Measurements from ENCODE around the gene DCC.
"Not testable (repeated sequence)": the region's sequence is repeated elsewhere in the genome, so short reads cannot be mapped to it uniquely, and the experiment has no call there.

Gene DCC

GRCh38 chr18:53443831-53444230 is 1103.8 kb downstream of the DCC start:
- no peak for DNase-seq

DNA sequence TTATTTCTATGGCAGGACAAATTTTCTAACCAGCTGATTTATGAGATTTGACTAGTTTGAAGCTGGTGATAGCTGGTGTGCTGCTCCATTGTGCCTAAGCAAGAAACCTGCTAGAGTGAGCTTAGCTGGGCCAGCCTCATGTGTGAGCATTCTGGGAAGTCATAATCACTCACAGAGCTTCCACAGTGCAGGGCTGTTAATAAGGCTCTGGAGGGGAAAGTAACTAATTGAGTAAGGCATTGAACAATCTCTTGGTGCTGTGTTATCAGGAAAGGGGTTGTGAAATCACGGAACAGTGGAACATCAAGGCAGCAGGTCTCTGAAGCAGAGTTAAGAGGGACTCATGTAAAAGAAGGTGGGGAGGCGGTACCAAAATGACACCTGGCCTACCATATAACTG is 1111.9 kb downstream of the DCC start:
- no peak for DNase-seq

DNA sequence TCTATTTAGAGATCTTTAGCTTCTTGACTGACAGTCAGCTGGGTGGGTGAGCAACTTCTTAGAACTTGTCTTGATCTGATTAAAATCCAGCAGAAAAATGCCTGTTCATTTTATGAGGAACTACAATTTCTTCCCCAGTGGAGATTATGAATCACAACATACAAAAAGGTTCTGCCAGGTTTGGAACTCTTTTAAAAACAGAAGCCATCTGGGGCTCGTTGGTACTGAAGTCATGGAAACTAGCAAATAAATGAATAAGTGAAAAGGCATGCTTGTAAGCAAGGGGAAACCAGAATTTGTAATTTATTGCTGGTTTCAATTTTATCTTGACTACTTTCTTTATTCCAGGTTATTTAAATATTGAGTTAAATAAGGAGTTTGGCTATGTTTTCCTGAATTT is 1117.1 kb downstream of the DCC start:
- DNase-seq: no peak

GRCh38 chr18:53458268-53458667 is 1118.3 kb downstream of the DCC start:
- DNase-seq: no peak

GRCh38 chr18:53458944-53459580 is 1119.1 kb downstream of the DCC start:
- DNase-seq: no peak

DNA sequence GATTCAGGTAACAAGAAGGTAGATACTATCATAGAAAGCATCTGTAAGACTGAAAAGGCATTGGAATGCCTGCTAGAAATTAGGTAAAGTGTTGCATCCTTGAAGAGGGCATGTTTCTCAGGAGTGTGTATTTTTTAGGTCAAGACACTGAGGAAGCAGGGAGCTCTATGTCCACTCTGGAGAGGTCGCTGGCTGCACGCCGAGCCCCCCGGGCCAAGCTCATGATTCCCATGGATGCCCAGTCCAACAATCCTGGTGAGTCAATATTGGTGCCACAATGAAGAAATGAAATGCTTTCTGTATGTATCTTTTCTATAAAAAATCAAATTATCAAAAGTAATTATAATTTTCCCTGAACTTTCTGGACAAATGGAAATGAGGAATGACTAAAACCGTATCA is 1127.8 kb downstream of the DCC start:
- DNase-seq: no peak

GRCh38 chr18:53468173-53468572 is 1128.2 kb downstream of the DCC start:
- DNase-seq: not testable (repeated sequence)

GRCh38 chr18:53472546-53472945 is 1132.5 kb downstream of the DCC start:
- DNase-seq: no peak

DNA sequence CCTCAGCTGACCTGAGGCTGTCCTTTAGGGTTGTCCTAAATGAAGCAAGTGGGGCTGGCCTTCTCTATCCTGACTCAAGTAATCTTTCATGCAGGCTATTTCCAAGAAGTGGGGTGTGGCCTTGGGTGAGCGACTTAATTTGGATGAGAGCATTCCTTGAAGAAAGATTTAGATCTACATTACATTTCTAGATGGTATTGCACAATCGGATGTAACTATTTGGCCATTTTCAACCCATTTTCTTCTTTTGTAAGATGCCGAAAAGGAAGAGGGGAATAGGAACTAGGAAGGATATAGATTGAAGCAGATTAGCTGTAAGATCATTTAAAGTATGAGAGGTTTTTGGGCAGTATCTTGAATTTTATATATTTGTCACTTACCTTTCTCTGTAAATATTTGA is 1138.2 kb downstream of the DCC start:
- no peak for DNase-seq

GRCh38 chr18:53486296-53486695 is 1146.3 kb downstream of the DCC start:
- no peak for DNase-seq

DNA sequence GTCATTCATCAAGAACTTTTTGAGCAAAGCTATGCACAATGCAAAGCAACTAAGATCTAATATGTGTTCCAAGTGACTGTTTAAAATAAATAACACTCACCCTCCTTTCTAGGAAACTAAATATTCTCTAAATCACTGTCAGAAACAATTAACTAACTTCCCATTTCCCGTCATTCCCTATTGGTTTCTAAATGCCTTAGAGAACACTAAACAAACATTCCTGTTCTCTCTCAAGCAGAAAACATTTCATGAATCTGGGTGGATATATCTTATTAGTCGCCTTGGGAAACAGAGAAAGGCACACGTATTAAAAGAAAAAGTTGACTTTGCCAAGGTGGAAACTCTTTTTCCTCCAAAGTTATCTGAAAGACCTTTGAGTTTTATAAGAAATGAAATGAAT is 1149.3 kb downstream of the DCC start:
- DNase-seq: no peak

- DNase-seq: no peak
Observed at GRCh38 chr18:53490019-53490418, 1150.0 kb downstream of the DCC start.

DNA sequence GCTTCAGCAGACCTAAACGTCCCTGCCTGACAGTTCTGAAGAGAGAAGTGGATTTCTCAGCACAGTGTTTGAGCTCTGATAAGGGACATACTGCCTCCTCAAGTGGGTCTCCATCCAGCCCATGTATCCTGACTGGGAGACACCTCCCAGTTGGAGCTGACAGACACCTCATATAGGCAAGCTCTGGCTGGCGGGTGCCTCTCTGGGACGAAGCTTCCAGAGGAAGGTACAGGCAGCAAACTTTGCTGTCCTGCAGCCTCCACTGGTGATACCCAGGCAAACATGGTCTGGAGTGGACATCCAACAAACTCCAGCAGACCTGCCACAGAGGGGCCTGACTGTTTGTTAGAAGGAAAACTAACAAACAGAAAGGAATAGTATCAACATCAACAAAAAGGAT is 1156.0 kb downstream of the DCC start:
- no peak for DNase-seq

DNA sequence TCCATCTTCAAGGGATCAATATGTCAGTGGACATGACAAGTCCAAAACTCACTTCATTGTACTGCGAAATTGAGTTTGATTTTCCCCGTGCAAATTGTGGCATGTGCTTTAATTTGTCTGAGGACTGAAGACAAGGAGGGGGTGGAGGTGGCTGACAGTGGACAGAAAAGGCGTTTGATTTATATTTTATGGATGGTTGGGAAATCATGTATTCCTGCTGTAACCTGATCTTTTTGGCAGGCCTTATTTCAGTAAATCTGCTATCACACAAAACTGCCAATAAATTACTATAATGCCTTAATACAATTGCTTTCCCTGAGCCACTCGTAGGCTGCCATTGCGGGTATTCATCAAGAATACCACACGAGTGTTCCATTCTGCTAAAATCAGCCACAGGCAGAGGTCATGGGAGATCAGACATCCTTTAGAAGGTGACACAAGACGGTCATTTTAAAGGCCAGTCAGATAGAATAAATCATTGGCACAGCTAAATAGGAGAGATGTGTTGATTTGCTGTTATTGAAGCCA is 1164.0 kb downstream of the DCC start:
- no peak for DNase-seq

DNA sequence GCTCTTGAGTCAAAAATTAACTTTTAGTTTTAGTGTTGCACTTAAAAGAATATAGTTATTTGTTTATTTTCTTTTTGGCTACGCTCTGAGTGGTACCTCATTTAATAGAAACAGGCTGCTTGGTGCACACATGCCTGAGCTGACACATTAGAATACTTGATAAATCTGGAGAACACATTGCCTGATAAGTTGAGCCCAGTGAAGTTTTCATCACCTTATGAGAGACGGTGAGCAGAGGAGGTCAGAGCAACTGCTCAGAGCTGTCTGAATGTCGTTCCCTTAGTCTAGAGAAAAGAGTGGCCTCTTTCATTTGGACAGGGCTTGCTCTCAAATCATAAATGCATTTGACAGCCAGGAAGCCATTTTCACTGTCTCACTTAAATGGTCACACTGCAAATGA is 1168.5 kb downstream of the DCC start:
- DNase-seq: no peak

DNA sequence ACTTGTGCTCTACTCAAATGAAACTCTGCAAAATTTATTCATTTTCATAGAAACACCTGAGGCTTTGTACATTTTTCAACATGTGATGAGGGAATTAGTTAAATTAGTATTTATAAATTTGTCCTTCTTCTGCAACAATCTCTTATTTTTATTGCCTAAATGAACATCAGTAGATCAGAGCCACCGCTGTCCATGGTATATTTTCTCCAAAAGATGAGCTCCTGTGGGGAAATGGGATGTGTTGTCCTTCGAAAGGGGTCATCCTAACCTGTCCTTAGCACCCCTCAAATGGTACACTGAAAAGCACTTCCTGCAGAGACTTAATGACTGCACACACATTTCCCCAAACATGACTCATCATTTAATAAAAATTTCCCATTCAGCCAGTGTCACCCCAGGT is 1169.9 kb downstream of the DCC start:
- no peak for DNase-seq

DNA sequence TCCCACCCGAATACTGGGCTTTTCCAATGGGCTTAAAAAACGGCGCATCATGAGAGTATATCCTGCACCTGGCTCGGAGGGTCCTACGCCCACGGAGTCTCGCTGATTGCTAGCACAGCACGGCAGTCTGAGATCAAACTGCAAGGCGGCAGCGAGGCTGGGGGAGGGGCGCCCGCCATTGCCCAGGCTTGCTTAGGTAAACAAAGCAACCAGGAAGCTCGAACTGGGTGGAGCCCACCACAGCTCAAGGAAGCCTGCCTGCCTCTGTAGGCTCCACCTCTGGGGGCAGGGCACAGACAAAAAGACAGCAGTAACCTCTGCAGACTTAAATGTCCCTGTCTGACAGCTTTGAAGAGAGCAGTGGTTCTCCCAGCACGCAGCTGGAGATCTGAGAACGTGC is 1171.7 kb downstream of the DCC start:
- DNase-seq: not testable (repeated sequence)

- no peak for DNase-seq
Observed at GRCh38 chr18:53521068-53521467, 1181.1 kb downstream of the DCC start.

GRCh38 chr18:53526101-53526870 is 1186.3 kb downstream of the DCC start:
- DNase-seq: no peak

GRCh38 chr18:53527365-53527764 is 1187.4 kb downstream of the DCC start:
- DNase-seq: no peak

- no peak for DNase-seq
Observed at GRCh38 chr18:53531187-53531586, 1191.2 kb downstream of the DCC start.

DNA sequence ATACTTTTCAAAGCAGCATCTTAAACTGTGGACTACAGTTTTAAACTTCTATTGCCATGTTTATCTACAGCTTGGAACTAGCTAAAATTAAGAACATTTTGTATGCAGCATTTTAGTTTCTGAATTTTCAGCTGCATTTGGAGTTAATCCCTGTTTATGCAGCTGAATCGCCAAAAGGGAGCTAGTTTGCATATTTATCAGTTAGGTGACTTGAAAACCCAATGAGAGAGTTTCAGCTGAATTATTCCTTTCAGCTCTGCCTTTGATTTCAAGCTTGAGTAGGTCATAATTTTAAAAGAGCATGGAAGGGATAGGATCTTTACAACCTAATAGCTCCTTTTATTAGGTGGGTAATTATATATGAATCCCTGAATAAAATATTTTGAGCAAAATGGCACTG is 1191.9 kb downstream of the DCC start:
- DNase-seq: no peak

DNA sequence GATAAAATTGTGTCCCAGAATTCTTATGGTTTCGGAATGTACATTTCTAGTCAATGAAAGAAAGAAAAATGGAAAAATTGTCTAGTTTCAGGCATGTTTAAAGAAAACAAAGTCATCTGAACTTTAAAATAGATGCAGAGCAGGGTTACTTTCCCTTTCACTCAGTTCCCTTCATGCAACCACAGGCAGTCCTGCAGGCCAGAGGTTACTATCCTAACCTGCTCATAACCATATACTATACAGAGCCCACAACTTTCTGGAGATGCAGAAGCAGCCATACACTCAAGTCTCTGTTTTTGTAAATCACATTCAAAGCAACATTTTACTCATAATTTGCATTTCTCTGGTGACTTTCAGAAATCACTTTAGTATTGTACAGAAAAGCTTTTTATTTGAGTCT is 1194.2 kb downstream of the DCC start:
- no peak for DNase-seq

DNA sequence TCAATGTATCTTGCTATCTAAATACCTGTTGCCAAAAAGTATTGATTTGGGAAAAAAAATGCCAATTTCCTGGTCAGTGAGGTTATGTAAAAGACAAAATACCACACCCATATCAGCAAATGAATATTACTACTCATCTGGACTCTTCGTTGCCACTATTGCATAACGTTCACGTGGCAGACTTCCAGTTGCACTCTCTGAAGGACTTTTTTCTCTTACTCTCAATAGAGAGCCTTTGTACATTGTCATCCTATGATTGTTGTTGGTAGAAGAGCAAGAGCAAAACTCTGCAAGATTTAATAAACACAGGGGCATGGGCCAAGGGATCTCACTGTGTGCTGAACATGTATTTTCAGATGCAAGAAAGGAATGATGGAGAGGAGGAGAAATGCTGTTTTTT is 1194.7 kb downstream of the DCC start:
- DNase-seq: no peak

DNA sequence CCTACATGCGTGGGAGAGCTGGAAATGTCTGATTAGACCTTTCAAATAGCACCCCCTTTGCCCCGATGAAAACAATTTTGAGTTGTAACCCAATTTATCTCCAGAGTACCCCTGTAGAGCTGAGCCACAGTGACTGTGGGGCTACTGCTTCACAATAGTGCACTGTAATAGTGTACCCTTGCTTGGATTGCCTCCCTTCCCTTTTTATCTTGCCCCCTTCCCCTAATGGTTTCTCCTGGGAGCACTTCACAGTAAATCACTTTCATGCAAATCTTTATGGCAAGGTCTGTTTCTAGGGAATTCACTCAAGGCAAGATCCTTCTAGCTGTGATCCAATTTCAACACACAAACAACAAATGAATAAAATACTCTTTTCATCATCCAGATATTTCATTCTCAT is 1196.9 kb downstream of the DCC start:
- no peak for DNase-seq

Data from cortex of kidney (tissue), 1 donor.